ENCODE data around the gene SUMO3.

DNA sequence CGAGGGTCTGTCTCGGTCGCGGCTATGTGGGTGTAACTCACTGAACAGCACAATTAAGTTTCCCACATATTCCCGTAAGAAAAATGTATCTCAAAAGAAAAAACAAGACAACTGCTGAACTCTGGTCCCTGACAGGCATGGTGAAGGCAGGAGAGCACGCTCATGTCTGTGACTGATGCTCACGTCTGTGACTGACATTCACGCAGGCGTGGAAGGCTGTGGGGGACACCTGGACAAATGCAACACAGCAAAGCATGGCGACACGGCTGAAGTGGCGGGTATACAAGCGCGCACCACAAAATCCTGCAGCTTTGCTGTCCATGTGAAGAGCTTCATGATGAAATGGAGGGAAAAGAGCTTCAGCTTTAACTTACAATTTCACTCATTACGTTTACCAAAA, 49.6 kb upstream of the SUMO3 start:
- TF ChIP-seq YY1 (IDR thresholded peaks at IDR 0.05) (no peak), TAF1 (conservative IDR thresholded peaks at IDR 0.05) (no peak), RXRA (IDR thresholded peaks at IDR 0.05) (no peak), RAD21 (IDR thresholded peaks at IDR 0.05) (no peak)
- TF ChIP-seq, protein P1, sequence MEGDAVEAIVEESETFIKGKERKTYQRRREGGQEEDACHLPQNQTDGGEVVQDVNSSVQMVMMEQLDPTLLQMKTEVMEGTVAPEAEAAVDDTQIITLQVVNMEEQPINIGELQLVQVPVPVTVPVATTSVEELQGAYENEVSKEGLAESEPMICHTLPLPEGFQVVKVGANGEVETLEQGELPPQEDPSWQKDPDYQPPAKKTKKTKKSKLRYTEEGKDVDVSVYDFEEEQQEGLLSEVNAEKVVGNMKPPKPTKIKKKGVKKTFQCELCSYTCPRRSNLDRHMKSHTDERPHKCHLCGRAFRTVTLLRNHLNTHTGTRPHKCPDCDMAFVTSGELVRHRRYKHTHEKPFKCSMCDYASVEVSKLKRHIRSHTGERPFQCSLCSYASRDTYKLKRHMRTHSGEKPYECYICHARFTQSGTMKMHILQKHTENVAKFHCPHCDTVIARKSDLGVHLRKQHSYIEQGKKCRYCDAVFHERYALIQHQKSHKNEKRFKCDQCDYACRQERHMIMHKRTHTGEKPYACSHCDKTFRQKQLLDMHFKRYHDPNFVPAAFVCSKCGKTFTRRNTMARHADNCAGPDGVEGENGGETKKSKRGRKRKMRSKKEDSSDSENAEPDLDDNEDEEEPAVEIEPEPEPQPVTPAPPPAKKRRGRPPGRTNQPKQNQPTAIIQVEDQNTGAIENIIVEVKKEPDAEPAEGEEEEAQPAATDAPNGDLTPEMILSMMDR (IDR thresholded peaks at IDR 0.05; ENCODE audit: low read depth, low read length, missing input control) = no peak
- TF ChIP-seq, protein P2, sequence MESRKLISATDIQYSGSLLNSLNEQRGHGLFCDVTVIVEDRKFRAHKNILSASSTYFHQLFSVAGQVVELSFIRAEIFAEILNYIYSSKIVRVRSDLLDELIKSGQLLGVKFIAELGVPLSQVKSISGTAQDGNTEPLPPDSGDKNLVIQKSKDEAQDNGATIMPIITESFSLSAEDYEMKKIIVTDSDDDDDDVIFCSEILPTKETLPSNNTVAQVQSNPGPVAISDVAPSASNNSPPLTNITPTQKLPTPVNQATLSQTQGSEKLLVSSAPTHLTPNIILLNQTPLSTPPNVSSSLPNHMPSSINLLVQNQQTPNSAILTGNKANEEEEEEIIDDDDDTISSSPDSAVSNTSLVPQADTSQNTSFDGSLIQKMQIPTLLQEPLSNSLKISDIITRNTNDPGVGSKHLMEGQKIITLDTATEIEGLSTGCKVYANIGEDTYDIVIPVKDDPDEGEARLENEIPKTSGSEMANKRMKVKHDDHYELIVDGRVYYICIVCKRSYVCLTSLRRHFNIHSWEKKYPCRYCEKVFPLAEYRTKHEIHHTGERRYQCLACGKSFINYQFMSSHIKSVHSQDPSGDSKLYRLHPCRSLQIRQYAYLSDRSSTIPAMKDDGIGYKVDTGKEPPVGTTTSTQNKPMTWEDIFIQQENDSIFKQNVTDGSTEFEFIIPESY (IDR thresholded peaks at IDR 0.05) = no peak
